Astrocyte (in vitro differentiated cells and primary cell): Measurements from ENCODE around the gene PACSIN3. TPM values are rescaled to one million over a fixed set of nuclear protein-coding genes. Genes with fewer than 3 reads are reported as not detected.

Experiments
- DNase-seq: peaks from one replicate; pipeline ENCODE4 v3.0.0-alpha.2; 2010; ENCODE audit warnings: low read depth
- FAIRE-seq: peaks from 2 replicates; lab custom pipeline; 2011; peaks lifted over from hg19 to GRCh38; lab: Jason Lieb, UNC
- H2AFZ ChIP-seq: 2 replicates; pipeline ENCODE4 v1.6.0; 2012; ENCODE audit warnings: low read depth, low read length, inconsistent platforms
- H3K27ac ChIP-seq: 2 replicates; pipeline ENCODE4 v1.5.1; 2011; ENCODE audit warnings: low read depth, low read length, inconsistent platforms
- H3K27me3 ChIP-seq: 2 replicates; pipeline ENCODE4 v1.6.0; 2011; ENCODE audit warnings: low read length, inconsistent platforms; ENCODE audit not compliant: insufficient read depth
- H3K36me3 ChIP-seq: 2 replicates; pipeline ENCODE4 v1.5.1; 2011; ENCODE audit warnings: low read length, inconsistent platforms; ENCODE audit not compliant: insufficient read depth
- H3K4me1 ChIP-seq: 2 replicates; pipeline ENCODE4 v1.5.1; 2011; ENCODE audit warnings: low read length, inconsistent platforms; ENCODE audit not compliant: insufficient read depth
- H3K4me2 ChIP-seq: 2 replicates; pipeline ENCODE4 v1.6.0; 2012; ENCODE audit warnings: low read length, inconsistent platforms
- H3K4me3 ChIP-seq: 2 replicates; pipeline ENCODE4 v1.5.1; 2011; ENCODE audit warnings: low read depth, mild to moderate bottlenecking, low read length, inconsistent platforms; ENCODE audit not compliant: insufficient read depth
- H3K79me2 ChIP-seq: 2 replicates; pipeline ENCODE4 v1.6.0; 2012; ENCODE audit warnings: mild to moderate bottlenecking, low read length, inconsistent platforms; ENCODE audit not compliant: insufficient read depth
- H3K9ac ChIP-seq: 2 replicates; pipeline ENCODE4 v1.6.0; 2012; ENCODE audit warnings: mild to moderate bottlenecking, low read length, inconsistent platforms
- H3K9me3 ChIP-seq: 2 replicates; pipeline ENCODE4 v1.5.1; 2012; ENCODE audit warnings: low read depth, mild to moderate bottlenecking, low read length, inconsistent platforms; ENCODE audit not compliant: insufficient read depth
- H4K20me1 ChIP-seq: 2 replicates; pipeline ENCODE4 v1.6.0; 2012; ENCODE audit warnings: low read length, inconsistent platforms; ENCODE audit not compliant: insufficient read depth
- H3K27ac Mint-ChIP-seq: one replicate; pipeline ENCODE4 v1.8.0; 2021; ENCODE audit warnings: mild to moderate bottlenecking, mixed read lengths; ENCODE audit not compliant: unreplicated experiment
- H3K27me3 Mint-ChIP-seq: one replicate; pipeline ENCODE4 v1.8.0; 2021; ENCODE audit warnings: low read depth, mixed read lengths; ENCODE audit not compliant: unreplicated experiment
- H3K36me3 Mint-ChIP-seq: one replicate; pipeline ENCODE4 v1.8.0; 2021; ENCODE audit warnings: low read depth, mixed read lengths; ENCODE audit not compliant: unreplicated experiment
- H3K4me1 Mint-ChIP-seq: one replicate; pipeline ENCODE4 v1.8.0; 2021; ENCODE audit warnings: low read depth, mixed read lengths; ENCODE audit not compliant: unreplicated experiment
- H3K4me3 Mint-ChIP-seq: one replicate; pipeline ENCODE4 v1.8.0; 2021; ENCODE audit warnings: mild to moderate bottlenecking, moderate library complexity, mixed read lengths; ENCODE audit not compliant: unreplicated experiment
- H3K9me3 Mint-ChIP-seq: one replicate; pipeline ENCODE4 v1.8.0; 2021; ENCODE audit warnings: mild to moderate bottlenecking, mixed read lengths; ENCODE audit not compliant: unreplicated experiment
- CTCF ChIP-seq: IDR thresholded peaks from 2 replicates; pipeline ENCODE4 v1.5.1; 2011; ENCODE audit warnings: low read depth, mild to moderate bottlenecking, inconsistent platforms, low read length, moderate library complexity; ENCODE audit not compliant: insufficient read depth
- EZH2 ChIP-seq: IDR thresholded peaks from 2 replicates; pipeline ENCODE4 v1.6.1; 2012; ENCODE audit warnings: mild to moderate bottlenecking, low read length, inconsistent platforms; ENCODE audit not compliant: insufficient read depth
- total RNA-seq: library from RNA; stranded (reverse); gene quantifications from 2 replicates; pipeline ENCODE4 v1.2.1, GENCODE V29; 2021

Gene PACSIN3
- total RNA-seq, 1 donor from 2014 or later = 35.6 TPM

GRCh38 chr11:47188259-47188658 is 2.0 kb upstream of the PACSIN3 start:
- TF ChIP-seq EZH2 (no peak), CTCF (no peak)
- H3K27me3 Mint-ChIP-seq = no peaks in the 10 kb centered on the region
- H3K79me2 ChIP-seq = peaks cover 26% of the 10 kb centered on the region
- H3K27ac ChIP-seq = no peak overlapping the region
- H3K27me3 ChIP-seq = no peaks in the 10 kb centered on the region
- FAIRE-seq = no peak
- no peak overlapping the region for H2AFZ ChIP-seq
- no peak overlapping the region for H3K27ac Mint-ChIP-seq
- peaks cover 5% of the 10 kb centered on the region for H3K36me3 Mint-ChIP-seq
- H3K4me3 Mint-ChIP-seq = no peak overlapping the region
- no peaks in the 10 kb centered on the region for H3K36me3 ChIP-seq
- H3K4me2 ChIP-seq = no peak overlapping the region
- no peak overlapping the region for H3K9ac ChIP-seq
- DNase-seq = no peak
- H3K4me1 Mint-ChIP-seq = peaks cover 18% of the 10 kb centered on the region
- H3K9me3 Mint-ChIP-seq = no peaks in the 10 kb centered on the region
- H3K9me3 ChIP-seq = no peaks in the 10 kb centered on the region
- peaks cover 35% of the 10 kb centered on the region for H3K4me1 ChIP-seq
- H4K20me1 ChIP-seq = peaks cover 12% of the 10 kb centered on the region
- no peak overlapping the region for H3K4me3 ChIP-seq

- peak overlapping the region; percentile 58 for H3K4me3 Mint-ChIP-seq
- no peaks in the 10 kb centered on the region for H3K9me3 Mint-ChIP-seq
- no peaks in the 10 kb centered on the region for H3K27me3 Mint-ChIP-seq
- peak overlapping the region; percentile 78 for H2AFZ ChIP-seq
- no peak for TF ChIP-seq EZH2
- no peak for TF ChIP-seq CTCF
- DNase-seq = peak; percentile 2
- FAIRE-seq = no peak
- H3K79me2 ChIP-seq = peaks cover 32% of the 10 kb centered on the region
- H3K27ac Mint-ChIP-seq = no peak overlapping the region
- no peak overlapping the region for H3K27ac ChIP-seq
- peak overlapping the region; percentile 68 for H3K9ac ChIP-seq
- H4K20me1 ChIP-seq = peaks cover 15% of the 10 kb centered on the region
- H3K9me3 ChIP-seq = no peaks in the 10 kb centered on the region
- no peaks in the 10 kb centered on the region for H3K36me3 ChIP-seq
- peak overlapping the region; percentile 66 for H3K4me3 ChIP-seq
- H3K4me2 ChIP-seq = peak overlapping the region; percentile 93
- H3K27me3 ChIP-seq = no peaks in the 10 kb centered on the region
- peaks cover 35% of the 10 kb centered on the region for H3K4me1 ChIP-seq
- peaks cover 5% of the 10 kb centered on the region for H3K36me3 Mint-ChIP-seq
- peaks cover 18% of the 10 kb centered on the region for H3K4me1 Mint-ChIP-seq
Measured at GRCh38 chr11:47187723-47188122, 1.5 kb upstream of the PACSIN3 start.

- H3K4me3 ChIP-seq = peak overlapping the region; percentile 66
- FAIRE-seq (no peak), DNase-seq (peak; percentile 30)
- Mint-ChIP-seq H3K4me1 (peaks cover 16% of the 10 kb centered on the region), H3K9me3 (no peaks in the 10 kb centered on the region), H3K27ac (no peak overlapping the region), H3K36me3 (peaks cover 5% of the 10 kb centered on the region), H3K27me3 (no peaks in the 10 kb centered on the region), H3K4me3 (peak overlapping the region; percentile 82)
- H3K4me2 ChIP-seq = peak overlapping the region; percentile 93
- H3K79me2 ChIP-seq = peaks cover 35% of the 10 kb centered on the region
- H4K20me1 ChIP-seq = peaks cover 15% of the 10 kb centered on the region
- no peak for TF ChIP-seq CTCF
- no peak for TF ChIP-seq EZH2
- H3K9ac ChIP-seq = peak overlapping the region; percentile 68
- H3K36me3 ChIP-seq = no peaks in the 10 kb centered on the region
- H3K9me3 ChIP-seq = no peaks in the 10 kb centered on the region
- no peaks in the 10 kb centered on the region for H3K27me3 ChIP-seq
- H3K4me1 ChIP-seq = peaks cover 35% of the 10 kb centered on the region
- peak overlapping the region; percentile 78 for H2AFZ ChIP-seq
- H3K27ac ChIP-seq = no peak overlapping the region
Measured at GRCh38 chr11:47186700-47187695, 764 bp upstream of the PACSIN3 start.
